Naive thymus-derived CD8-positive, alpha-beta T cell (primary cell): ENCODE results near the gene BPIFB6. TPM values are rescaled to one million over a fixed set of nuclear protein-coding genes. Genes with fewer than 3 reads are reported as not detected.
A peak's percentile ranks its signal among the peaks of the same experiment; 100 is the strongest.

Source experiments
- ATAC-seq, 2 donors: fragments of 150-1000 bp; cut with Tn5 transposase in 1 of 2; sonication (Bioruptor Pico), chemical (Tn5 transposase) in 1 of 2; 1 replicate in 1 of 2; 2 replicates in 1 of 2; pipeline ENCODE4 v1.10.0; 2021; ENCODE audit warnings: mild to moderate bottlenecking in 2 of 2, moderate library complexity in 2 of 2
- POLR2A ChIA-PET: fragments of 350-600 bp; sonication (Branson Sonifier 250); formaldehyde crosslinking; loops from one replicate; lab custom pipeline; 2021; ENCODE audit warnings: antibody characterized with exemption; lab: Charles Lee
- DNase-seq, 10 donors: peaks; one replicate each; pipeline versions ENCODE4 v3.0.0 to v3.0.0-alpha.2; 2020 to 2022
- H3K27ac Mint-ChIP-seq, 10 donors: one replicate each; pipeline ENCODE4 v1.8.0; 2020 to 2022; ENCODE audit warnings: mild to moderate bottlenecking in 10 of 10, mixed read lengths in 10 of 10, moderate library complexity in 4 of 10, inconsistent platforms in 1 of 10
- H3K27me3 Mint-ChIP-seq, 5 donors: one replicate each; pipeline ENCODE4 v1.8.0; 2021 to 2022; ENCODE audit warnings: mixed read lengths in 5 of 5
- H3K36me3 Mint-ChIP-seq, 3 donors: one replicate each; pipeline ENCODE4 v1.8.0; 2020 to 2022; ENCODE audit warnings: mixed read lengths in 3 of 3, mild to moderate bottlenecking in 2 of 3, inconsistent platforms in 1 of 3
- H3K4me1 Mint-ChIP-seq, 4 donors: one replicate each; pipeline ENCODE4 v1.8.0; 2021 to 2022; ENCODE audit warnings: mixed read lengths in 4 of 4
- H3K4me3 Mint-ChIP-seq, 10 donors: one replicate each; pipeline ENCODE4 v1.8.0; 2020 to 2022; ENCODE audit warnings: mild to moderate bottlenecking in 10 of 10, mixed read lengths in 10 of 10, moderate library complexity in 6 of 10, inconsistent platforms in 1 of 10
- H3K9me3 Mint-ChIP-seq, 9 donors: one replicate each; pipeline ENCODE4 v1.8.0; 2020 to 2022; ENCODE audit warnings: mixed read lengths in 9 of 9, mild to moderate bottlenecking in 3 of 9, inconsistent platforms in 1 of 9, moderate library complexity in 1 of 9
- polyA plus RNA-seq, 3 donors: library from polyadenylated mRNA; unstranded; fragments of 300-500 nt; fragmentation: Illumina TruSeq; gene quantifications; one replicate each; pipeline ENCODE4 v1.2.3, GENCODE V29; 2021
- total RNA-seq, 8 experiments: library from RNA in 2 of 8; stranded (reverse) in 2 of 8; gene quantifications; one replicate each; pipeline ENCODE4 v1.2.3 and lab custom pipeline; 2021 to 2026

Gene BPIFB6
- total and polyA plus RNA-seq, 5 experiments from 2014 or later, result not detected

DNA sequence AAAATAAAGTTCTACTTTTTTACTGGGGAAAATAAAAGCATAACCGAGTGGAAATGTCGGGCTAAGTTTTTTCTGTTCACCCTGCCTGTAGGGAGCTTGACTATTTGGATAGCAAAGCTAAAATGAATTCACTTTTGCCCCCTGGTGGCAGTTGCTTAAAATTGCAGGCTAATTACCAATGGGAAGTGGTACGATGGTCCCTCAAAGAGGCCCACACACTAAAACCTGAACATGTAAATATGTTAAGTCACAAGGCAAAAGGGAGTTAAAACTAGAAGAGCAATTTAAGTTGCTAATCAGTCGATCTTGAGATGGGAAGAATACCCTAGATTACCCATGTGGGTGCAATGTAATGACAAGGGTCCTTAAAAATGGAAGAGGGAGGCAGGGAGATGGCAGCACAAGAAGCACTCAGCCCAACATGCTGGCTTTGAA is 26.3 kb upstream of the BPIFB6 start:
- Mint-ChIP-seq H3K27ac (peak overlapping the region in 1 of 10 donors; percentile 86), H3K27me3 (no peaks in the 10 kb centered on the region), H3K4me1 (peaks cover 10 to 44% (median 30%) of the 10 kb centered on the region in 4 donors), H3K9me3 (peaks cover 0 to 8% (median 0%) of the 10 kb centered on the region in 9 donors), H3K4me3 (no peak overlapping the region), H3K36me3 (no peaks in the 10 kb centered on the region)
- DNase-seq, result peak in 5 of 10 donors; percentile 29 to 56 (median 46)
- no peak for ATAC-seq
- POLR2A ChIA-PET, result interaction anchor here (0.8 to 1.7 kb wide), 2 partner anchors 9 to 28 kb away, joined by 4 to 5 read pairs; no protein-coding TSS in a partner anchor

DNA sequence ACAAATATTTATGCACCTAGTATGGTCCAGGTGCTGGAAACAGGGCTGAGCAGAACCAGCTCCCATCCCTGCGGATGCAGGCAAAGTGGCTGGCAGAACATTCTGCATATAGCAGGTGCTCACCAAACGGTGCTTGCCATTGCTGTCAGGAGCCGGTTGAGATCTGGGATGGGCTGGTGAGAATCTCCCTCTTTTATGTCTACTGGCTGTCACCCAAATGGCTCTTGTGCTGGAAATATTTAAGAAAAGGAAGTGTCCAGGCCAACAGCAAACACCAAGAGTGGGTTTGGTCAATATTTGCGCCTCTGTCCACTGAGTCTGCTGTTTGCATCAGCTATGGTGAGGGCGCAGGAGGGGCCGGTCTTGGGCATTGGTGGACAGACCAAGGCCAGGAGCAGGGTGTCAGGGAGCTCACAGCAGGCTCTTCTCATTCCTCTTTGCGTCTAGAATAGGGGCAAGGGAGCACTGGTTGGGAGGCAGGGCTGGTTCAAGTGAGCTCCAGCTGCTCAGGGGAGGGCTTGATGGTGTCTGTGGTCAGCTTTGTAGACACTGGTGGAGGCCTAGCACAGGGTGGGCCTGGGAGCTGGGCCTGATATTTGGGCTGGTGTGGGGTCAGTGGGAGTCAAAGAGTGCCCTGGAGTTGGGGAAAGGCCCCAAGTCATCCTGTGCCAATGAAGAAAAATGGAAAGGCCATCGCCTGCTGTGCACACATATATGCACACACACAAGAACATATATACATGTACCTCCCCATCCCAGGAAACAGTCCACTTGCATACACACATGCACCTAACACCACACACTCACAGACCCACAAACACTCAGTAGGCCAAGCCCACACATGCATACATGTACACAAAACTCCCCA is 25.3 kb upstream of the BPIFB6 start:
- no peak overlapping the region for H3K4me3 Mint-ChIP-seq
- DNase-seq (no peak), ATAC-seq (no peak)
- H3K36me3 Mint-ChIP-seq, result no peaks in the 10 kb centered on the region
- H3K27ac Mint-ChIP-seq, result peak overlapping the region in 3 of 10 donors; percentile 15 to 52 (median 35)
- H3K9me3 Mint-ChIP-seq, result peaks cover 0 to 8% (median 0%) of the 10 kb centered on the region in 9 donors
- POLR2A ChIA-PET, result interaction anchor here (1.7 kb wide), 1 partner anchor 29 kb away, joined by 5 read pairs; no protein-coding TSS in a partner anchor
- H3K27me3 Mint-ChIP-seq, result no peaks in the 10 kb centered on the region
- H3K4me1 Mint-ChIP-seq, result peaks cover 5 to 36% (median 23%) of the 10 kb centered on the region in 4 donors

DNA sequence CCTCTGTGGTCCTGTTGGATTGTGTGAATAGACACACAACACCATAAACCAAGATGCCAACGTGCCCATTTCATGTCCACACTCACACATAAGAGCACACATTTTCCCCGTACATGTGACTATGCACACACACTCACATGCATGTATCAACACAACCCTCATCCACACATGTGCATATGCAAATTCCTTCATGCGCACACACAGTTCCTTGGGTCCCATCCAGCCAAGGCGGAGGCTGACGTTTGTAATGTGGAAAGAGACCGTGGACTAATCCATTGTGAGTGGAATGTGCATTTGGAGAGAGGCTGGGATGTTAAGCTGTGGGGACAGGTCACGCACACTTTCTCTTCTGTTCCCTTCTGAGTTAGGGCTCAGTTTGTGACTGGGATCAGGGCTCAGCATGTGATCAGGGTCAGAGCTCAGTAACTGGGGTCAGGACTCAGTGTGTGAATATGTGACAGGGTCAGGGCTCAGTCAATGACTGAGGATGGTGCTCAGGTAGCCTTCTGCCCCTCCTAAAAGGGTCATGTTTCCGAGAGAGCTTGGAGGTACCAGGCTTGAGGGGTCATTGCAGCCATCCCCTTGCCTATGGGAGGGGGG is 24.6 kb upstream of the BPIFB6 start:
- Mint-ChIP-seq H3K4me3 (no peak overlapping the region), H3K27me3 (no peaks in the 10 kb centered on the region), H3K4me1 (peaks cover 2 to 31% (median 19%) of the 10 kb centered on the region in 4 donors), H3K9me3 (peaks cover 0 to 8% (median 0%) of the 10 kb centered on the region in 9 donors), H3K36me3 (no peaks in the 10 kb centered on the region), H3K27ac (peak overlapping the region in 3 of 10 donors; percentile 15 to 63 (median 48))
- DNase-seq, result no peak
- POLR2A ChIA-PET, result no interaction called here
- no peak for ATAC-seq

DNA sequence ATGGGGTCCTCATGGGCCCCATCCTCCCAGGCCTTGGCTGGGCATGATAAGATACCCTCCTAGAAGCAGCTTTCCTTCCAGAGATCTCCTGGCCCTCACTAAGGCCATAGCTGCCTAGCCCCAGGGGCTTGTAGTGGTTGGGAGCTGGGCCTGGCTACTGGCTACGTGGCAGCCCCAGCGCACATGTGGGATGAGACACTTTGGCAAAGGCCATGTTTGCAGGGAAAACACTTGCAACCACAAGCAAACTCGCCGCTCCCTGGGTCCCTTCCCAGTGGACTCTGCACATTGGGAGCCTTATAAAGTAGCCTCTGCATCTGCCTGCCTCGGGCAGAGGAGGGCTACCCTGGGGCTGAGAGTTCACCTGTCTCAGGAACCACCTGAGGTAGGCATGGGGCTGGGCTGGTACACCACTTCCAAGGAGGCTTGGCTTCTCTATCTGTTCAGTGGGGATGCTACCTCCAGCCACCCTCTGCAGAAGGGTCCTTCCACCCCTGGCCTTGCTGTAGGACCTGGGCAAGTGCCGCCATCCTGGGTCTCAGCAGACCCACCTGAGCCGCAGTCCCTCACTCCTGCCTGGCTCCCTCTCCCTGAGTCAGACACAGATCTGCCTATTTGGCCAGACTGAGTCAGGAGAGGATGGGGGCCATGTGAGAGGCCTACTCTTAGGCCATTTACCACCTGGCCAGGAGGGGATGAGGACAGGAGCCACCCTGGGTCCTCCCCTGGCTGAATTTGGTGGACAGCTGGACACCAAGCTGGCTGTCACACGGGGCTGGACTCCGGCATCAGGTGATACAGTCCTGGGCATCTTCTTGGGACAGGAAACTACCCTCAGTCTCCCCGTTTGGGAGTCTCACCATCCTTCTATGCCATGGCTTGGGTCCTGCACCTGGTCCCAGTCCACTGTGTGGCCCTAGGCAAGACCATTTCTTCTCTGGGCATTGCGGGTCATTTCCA is 23.8 kb upstream of the BPIFB6 start, which contains the start of gene BPIFB2:
Gene BPIFB2 (plus strand): TSS at position 329 of the 960 bp plus-strand sequence. CDS start 871 bp downstream, outside the sequence.
- no peaks in the 10 kb centered on the region for H3K27me3 Mint-ChIP-seq
- DNase-seq (no peak), ATAC-seq (no peak)
- no peak within 1 kb of the TSS for H3K4me3 Mint-ChIP-seq
- H3K4me1 Mint-ChIP-seq, result peaks cover 0 to 28% (median 14%) of the 10 kb centered on the region in 4 donors
- H3K9me3 Mint-ChIP-seq, result peaks cover 0 to 8% (median 0%) of the 10 kb centered on the region in 9 donors
- H3K36me3 Mint-ChIP-seq, result no peaks in the 10 kb centered on the region
- POLR2A ChIA-PET, result no interaction called here
- peak within 1 kb of the TSS in 3 of 10 donors; percentile 15 to 63 (median 48) for H3K27ac Mint-ChIP-seq

DNA sequence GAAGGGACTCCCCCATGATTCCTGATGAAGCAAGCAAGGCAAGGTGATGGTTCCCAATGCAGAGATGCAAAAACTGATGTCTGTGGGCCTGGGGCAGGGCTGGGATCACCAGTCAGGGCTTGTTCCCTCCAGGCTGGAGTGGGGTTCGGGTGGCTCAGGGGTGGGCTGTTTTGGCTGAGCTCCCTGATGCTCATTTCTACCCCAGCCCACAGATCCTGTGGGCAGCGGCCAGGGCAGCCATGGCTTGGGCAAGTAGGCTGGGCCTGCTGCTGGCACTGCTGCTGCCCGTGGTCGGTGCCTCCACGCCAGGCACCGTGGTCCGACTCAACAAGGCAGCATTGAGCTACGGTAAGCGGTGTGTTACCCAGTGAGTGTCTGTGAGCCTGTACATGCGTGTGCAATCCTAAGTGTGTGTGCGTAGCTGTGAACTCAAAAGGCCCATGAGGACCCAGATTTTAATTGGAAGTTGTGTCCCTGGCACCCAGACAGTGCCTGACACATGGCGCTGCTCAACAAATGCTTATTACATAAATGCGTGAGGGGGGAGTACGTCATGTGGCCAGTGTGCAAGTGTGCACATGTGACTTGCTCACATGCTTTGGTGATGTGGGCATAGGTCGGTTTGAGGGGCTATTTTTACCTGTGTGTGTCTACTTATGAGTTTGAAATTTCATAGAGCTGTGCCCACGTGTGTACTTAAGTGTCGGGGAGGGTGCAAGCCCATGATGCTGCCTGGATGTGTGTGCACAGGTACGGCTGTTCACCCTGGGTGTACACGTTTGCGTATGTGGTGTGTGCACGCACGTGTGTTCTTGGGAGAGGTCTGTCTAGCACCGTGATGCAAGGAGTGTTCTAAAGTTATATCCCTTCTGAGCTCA is 22.9 kb upstream of the BPIFB6 start:
- Mint-ChIP-seq H3K36me3 (no peaks in the 10 kb centered on the region), H3K9me3 (peaks cover 0 to 8% (median 0%) of the 10 kb centered on the region in 9 donors), H3K27me3 (no peaks in the 10 kb centered on the region), H3K27ac (peak overlapping the region in 1 of 10 donors; percentile 47), H3K4me1 (peaks cover 3 to 28% (median 14%) of the 10 kb centered on the region in 4 donors), H3K4me3 (no peak overlapping the region)
- DNase-seq, result peak in 1 of 10 donors; percentile 19
- POLR2A ChIA-PET, result no interaction called here
- no peak for ATAC-seq

DNA sequence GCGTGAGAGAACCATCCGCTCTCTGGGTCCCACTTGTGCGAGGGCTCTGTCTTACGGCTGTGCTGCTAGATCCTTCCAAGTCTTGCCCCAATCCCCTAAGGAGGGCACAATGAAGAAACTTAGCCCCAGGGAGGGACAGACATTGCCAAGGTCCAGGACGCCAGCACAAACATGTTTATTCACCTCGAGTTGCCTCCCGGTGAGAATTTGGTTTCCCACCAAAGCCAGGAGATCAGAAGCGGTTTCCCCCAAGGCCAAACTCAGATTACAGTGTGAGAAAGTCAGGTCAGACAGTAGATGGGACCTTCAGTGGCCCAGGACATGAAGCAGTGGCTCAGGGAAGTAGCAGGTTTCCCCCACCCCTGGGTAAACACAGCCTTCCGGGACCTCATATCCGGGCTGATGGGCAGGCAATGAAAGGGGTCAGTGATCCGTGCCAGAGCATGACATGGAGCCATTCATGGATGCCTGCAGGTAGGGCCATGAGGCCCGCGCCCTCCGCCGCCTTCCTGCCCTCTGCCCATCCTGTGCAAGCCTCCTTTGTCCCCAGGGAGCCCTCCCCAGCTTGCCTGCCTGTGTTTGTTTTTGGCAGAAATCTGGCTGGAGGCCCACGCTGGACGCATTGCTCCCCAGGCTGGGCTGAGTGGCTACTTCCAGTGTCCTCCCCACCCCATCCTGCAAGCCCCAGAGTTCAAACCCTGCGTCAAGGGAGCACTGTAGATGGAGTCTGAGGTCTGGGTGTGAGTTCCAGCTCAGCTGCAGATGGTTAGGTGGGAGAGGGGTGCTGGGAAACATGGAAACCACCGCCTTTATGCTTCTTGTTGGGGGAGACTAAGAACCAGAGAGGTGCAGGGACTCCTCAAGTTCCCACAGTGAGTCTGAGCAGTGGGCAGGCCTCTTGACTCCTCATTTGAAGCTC is 22.0 kb upstream of the BPIFB6 start:
- ATAC-seq, result no peak

DNA sequence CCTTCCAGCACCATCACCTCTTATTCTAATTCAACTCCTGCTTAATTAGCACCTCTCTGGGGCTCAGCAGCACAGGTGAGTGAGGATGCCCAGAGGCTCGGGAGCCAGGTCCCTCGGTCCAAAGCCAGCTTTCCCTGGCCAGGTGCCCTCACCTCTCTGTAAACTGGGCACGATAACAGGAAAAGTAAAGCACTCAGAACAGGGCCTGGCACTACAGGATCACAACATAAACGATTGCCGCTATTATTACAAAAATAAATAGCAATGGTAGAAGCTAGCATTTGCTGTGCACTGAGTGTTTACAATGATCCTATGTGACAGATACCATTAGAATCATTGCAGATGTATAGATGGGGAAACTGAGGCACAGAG is 21.3 kb upstream of the BPIFB6 start:
- Mint-ChIP-seq H3K4me1 (peaks cover 5 to 19% (median 10%) of the 10 kb centered on the region in 4 donors), H3K36me3 (no peaks in the 10 kb centered on the region), H3K27me3 (no peaks in the 10 kb centered on the region), H3K4me3 (no peak overlapping the region), H3K27ac (no peak overlapping the region), H3K9me3 (peaks cover 0 to 5% (median 0%) of the 10 kb centered on the region in 9 donors)
- POLR2A ChIA-PET, result no interaction called here
- DNase-seq (peak in 1 of 10 donors; percentile 16), ATAC-seq (no peak)

More for the DNA sequence above, 22.0 kb upstream of the BPIFB6 start:
- DNase-seq, result peak in 1 of 10 donors; percentile 36
- peaks cover 5 to 20% (median 13%) of the 10 kb centered on the region in 4 donors for H3K4me1 Mint-ChIP-seq
- H3K36me3 Mint-ChIP-seq, result no peaks in the 10 kb centered on the region
- POLR2A ChIA-PET, result no interaction called here
- no peaks in the 10 kb centered on the region for H3K27me3 Mint-ChIP-seq
- peak overlapping the region in 1 of 10 donors; percentile 24 for H3K27ac Mint-ChIP-seq
- peaks cover 0 to 8% (median 0%) of the 10 kb centered on the region in 9 donors for H3K9me3 Mint-ChIP-seq
- H3K4me3 Mint-ChIP-seq, result no peak overlapping the region

DNA sequence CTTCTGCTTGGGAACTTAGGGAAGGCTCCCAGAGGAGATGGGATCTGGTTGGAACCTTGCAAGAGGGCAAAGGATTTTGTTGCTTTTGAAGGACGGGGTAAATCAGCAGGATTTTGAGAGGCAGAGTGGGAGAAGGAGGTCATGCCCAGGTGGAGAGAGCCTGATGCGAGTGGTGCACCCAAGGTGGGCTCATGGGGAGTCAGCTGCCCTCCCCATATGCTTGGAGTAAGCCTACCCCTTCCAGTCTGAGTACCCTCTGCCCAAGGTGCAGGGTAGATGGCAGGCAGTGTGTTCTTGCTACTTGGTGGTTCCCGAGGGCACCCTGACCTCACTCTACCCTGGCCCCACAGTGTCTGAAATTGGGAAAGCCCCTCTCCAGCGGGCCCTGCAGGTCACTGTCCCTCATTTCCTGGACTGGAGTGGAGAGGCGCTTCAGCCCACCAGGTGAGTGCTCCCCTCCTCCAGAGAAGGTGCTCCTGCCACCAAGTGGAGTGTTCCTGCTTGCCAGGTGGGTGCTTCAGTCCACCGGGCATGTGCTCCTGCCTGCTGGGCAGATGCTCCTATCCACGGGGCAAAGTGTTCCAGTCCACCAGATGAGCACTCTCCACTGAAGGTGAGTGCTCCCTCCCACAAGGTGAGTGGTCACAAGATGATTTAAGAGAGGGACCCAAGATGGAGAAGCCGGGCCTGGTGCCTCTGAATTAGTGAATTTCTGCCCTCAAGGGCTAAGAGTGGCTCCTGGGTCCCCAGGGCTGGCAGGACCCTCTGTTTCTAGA is 20.6 kb upstream of the BPIFB6 start:
- no peak overlapping the region for H3K27ac Mint-ChIP-seq

DNA sequence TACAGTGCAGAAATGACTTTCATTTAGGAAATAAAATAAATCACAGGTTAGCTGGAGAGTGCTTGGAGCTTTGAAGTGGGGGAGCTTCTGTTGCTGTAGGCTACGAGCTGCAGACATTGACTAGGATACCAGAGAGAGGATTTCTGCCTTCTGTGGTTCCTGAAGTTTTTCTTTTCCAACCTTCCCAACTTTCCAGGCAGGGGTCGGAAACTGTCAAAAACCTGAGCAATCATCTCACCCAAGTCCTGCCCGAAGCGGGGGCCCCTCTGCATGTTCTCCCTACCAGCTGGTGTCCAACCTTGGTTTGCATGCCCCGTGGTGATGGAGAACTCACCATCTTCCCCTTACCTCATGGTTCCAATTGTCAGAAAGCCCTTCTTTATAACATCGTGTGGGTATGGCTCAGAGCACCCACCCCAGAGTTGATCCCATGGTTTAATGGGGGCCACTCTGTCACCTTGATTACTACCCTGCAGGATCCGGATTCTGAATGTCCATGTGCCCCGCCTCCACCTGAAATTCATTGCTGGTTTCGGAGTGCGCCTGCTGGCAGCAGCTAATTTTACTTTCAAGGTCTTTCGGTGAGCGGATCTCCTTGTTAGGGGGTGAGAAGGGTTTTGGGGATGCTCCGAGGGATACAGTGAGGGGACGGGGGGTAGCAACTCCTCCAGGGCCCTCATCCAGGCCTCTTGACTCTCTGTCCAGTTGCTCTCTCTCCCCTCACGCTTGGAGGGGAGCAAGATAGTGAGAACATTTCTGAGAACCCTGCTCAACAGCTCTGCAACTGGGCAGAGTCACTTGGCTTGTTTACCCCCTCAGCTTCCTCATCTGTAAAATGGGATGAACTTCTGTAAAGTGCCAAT is 18.9 kb upstream of the BPIFB6 start:
- DNase-seq (peak in 1 of 10 donors; percentile 53), ATAC-seq (no peak)
- H3K9me3 Mint-ChIP-seq, result no peaks in the 10 kb centered on the region
- H3K27me3 Mint-ChIP-seq, result no peaks in the 10 kb centered on the region
- peaks cover 5 to 25% (median 14%) of the 10 kb centered on the region in 4 donors for H3K4me1 Mint-ChIP-seq
- H3K4me3 Mint-ChIP-seq, result no peak overlapping the region
- POLR2A ChIA-PET, result no interaction called here
- peak overlapping the region in 2 of 10 donors; percentile 57 to 64 for H3K27ac Mint-ChIP-seq
- H3K36me3 Mint-ChIP-seq, result no peaks in the 10 kb centered on the region

More for the DNA sequence above, 20.6 kb upstream of the BPIFB6 start:
- ATAC-seq (no peak), DNase-seq (peak in 1 of 10 donors; percentile 37)
- H3K27me3 Mint-ChIP-seq, result no peaks in the 10 kb centered on the region
- POLR2A ChIA-PET, result no interaction called here
- no peak overlapping the region for H3K4me3 Mint-ChIP-seq
- H3K36me3 Mint-ChIP-seq, result no peaks in the 10 kb centered on the region
- no peaks in the 10 kb centered on the region for H3K9me3 Mint-ChIP-seq
- H3K4me1 Mint-ChIP-seq, result peaks cover 2 to 19% (median 8%) of the 10 kb centered on the region in 4 donors
